CD4-positive, alpha-beta T cell treated with Interleukin-10 for 1 hour (primary cell): ENCODE measurements around the gene PHLDA2.
A peak's percentile ranks its signal among the peaks of the same experiment; 100 is the strongest.

ENCODE experiments used
- DNase-seq: peaks from one replicate; pipeline ENCODE4 v3.0.0-alpha.2; 2020

Gene PHLDA2

GRCh38 chr11:2928605-2929530 is at the start of gene PHLDA2:
Gene PHLDA2 (minus strand): TSS chr11:2929420. CDS start chr11:2929364, 56 bp downstream.
- DNase-seq: peak; percentile 64

- no peak for DNase-seq
These were observed 47.9 kb upstream of the PHLDA2 start for GRCh38 chr11:2977113-2977512.

GRCh38 chr11:2976294-2977063 is 47.3 kb upstream of the PHLDA2 start:
- no peak for DNase-seq

DNA sequence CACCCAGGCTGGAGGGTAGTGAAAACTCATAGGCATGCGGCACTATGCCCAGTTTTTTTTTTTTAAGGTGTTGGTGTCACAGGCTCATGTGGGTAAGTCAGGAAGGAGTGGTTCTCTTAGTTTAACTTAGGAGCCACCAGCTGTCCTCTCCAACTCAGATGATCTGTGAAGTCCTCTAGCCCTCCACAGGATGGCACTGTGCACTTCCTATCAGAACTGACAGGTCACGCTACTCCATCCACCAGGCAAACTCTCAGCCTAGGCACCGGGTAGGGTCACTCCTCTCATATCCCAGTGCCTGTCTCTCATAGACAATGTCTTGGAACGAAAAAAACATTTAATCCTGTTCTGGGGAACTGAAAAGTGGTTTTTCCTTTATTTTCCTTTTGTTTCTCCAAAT is 46.4 kb upstream of the PHLDA2 start:
- DNase-seq: peak; percentile 63

DNA sequence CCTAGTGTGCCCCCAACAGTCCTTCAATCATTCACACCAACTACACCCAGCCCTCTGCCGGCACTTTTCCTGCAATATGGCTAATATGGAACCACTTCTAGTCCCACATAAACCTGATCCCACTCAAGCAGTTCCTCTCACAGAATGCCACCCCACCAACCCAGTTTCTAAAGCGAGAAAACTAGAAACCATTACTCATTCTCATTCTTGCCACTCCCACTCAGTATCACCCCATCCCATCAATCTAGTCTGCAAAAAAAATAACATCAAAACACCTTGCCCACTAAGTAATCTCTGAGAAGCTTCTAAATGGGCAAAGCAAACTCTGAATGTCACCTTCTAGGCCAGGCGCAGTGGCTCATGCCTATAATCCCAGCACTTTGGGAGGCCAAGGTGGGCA is 45.1 kb upstream of the PHLDA2 start:
- DNase-seq: no peak

DNA sequence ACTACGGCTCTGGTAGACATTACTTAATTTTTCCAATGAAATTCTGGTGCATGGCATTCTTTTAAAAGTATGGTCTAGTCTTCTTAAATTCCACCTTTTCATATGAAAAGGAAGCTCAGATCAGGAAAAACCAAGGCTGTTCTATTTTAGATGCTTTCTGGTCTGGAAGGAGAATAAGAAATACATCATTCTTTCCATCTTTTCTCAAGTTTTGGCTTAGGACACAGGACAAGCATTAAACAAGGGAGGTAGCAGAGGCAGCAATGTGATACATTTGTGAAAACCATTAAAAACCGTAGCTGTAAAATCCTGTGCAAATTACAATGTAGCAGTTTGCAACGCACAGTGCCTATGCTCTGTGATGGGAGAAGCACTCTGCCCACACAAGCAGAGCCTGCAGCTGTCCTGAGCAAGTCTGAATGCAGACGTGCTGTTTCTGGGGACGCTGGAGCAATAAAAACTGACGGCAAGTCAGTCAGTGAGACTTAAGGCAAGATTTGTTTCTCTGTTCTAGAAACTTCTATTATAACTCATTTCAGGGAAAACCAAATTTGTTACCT is 39.2 kb upstream of the PHLDA2 start:
- DNase-seq: no peak

- no peak for DNase-seq
These were observed 35.6 kb upstream of the PHLDA2 start for GRCh38 chr11:2964782-2965181.

GRCh38 chr11:2963761-2964160 is 34.5 kb upstream of the PHLDA2 start:
- DNase-seq: no peak

DNA sequence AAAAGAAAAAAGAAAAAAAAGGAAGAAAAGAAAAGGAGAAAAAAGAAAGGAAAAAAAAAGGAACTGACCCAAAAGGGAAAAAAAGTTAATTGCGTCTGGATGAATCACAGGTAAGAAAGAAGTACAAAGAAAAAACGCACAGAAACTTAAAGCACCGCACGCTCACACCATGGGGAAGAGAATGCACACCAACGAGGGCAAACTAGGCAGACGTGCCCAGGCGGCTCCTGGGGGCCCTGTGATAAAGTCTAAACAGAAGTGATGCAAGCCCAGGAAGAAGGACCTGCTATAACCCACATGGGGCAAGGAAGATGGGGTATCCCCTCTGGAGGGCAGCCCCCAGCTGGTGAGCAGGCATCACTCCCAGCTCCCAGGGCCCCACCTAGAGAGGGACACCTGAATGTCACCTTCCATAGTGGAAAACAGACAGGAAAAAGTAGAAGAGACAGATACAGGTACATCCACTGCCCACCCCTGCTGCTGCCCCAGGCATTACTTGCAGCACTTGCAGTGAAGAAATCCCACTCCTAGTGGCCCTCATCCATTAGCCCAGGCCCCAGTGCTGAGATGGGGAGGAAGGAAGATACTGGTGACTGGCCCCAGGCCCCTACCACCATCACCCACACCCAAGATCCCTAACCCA is 34.0 kb upstream of the PHLDA2 start:
- DNase-seq: no peak

GRCh38 chr11:2961080-2961479 is 31.9 kb upstream of the PHLDA2 start:
- DNase-seq: no peak

DNA sequence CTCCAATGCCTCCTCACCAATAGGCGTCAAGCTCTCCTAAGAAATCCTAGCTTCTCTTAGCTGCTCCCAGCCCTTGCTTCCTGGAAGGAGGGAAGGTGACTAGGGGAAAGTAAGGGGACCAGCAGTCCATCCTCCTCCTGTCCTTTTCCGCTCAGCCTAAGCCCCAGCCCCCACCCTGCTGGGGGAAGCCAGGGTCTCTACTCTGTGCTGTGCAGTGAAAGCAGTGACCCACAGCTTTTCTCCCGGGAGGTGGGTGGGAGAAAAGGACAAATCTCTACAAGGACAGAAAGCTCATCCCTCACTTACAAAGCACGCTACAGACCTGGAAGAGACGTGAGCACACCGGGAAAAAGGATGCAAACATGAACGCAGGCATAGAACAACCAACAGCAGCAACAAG is 30.9 kb upstream of the PHLDA2 start:
- DNase-seq: no peak

DNA sequence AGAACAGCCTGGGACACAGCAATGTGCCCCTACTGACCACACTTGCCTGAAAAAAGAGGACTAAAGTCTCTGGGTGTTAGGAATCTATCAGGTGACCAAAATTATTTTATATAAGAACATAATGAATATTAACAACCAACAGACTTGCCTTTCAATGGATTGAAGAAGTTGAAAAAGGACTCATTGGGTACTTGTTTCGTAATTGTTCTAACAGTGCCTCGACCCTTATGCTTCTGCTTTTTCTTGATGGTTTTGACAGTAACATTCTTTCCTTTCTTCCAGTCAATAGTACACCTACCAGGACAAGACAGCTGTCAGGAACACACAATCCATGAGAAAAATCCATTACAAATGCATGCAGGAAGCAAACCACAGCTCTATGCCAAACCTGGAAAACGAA is 29.0 kb upstream of the PHLDA2 start:
- no peak for DNase-seq

GRCh38 chr11:2955906-2956476 is 26.8 kb upstream of the PHLDA2 start:
- DNase-seq: no peak

GRCh38 chr11:2954263-2954662 is 25.0 kb upstream of the PHLDA2 start:
- DNase-seq: no peak

DNA sequence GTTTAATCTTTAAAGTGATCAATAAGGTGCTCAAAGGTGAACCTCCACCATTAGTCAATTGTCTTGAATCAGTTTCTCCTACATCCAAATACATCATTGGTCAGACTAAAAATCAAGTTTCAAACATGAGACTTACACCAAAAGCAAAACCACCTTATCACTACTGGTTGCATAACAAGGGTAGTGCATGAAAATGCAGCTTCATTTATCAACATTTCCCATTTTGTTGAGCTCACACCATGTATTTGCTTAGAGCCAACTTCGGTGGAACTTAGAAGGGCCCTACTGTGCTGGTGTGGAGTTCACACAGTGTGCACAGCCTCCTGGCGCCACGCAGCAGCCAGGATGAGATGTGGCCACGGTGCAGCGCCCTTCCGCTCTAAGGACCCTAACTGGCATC is 23.1 kb upstream of the PHLDA2 start:
- DNase-seq: no peak

GRCh38 chr11:2951231-2952110 is 22.3 kb upstream of the PHLDA2 start:
- no peak for DNase-seq

- DNase-seq: no peak
These were observed 21.6 kb upstream of the PHLDA2 start for GRCh38 chr11:2950825-2951224.

- DNase-seq: no peak
These were observed 20.7 kb upstream of the PHLDA2 start for GRCh38 chr11:2949920-2950319.

GRCh38 chr11:2947744-2948143 is 18.5 kb upstream of the PHLDA2 start:
- DNase-seq: no peak

DNA sequence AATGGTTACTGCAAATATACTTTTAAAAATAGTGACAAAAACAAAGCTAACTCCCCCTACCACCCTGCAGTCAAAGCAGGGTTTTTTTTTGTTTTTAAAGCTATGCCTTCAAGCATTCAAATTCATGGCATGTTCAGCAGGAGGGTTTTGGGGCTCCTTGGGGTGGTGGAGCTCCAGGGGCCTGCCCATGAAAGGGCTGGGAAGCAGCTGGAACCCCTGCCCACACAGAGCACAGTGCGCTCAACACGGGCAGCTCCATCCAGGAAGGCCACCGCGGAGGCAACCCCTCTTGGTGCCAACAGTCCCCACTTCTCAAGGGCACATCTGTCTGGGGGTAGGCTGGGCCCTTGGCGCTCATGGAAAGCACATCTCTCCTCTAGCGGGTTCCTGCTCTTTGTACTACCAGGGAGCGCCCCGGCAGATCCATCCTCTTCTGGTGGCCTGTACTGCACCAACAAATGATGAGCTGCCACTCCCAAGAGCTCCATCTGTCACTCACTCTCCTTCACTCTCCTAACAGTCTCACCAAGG is 16.6 kb upstream of the PHLDA2 start:
- DNase-seq: no peak

DNA sequence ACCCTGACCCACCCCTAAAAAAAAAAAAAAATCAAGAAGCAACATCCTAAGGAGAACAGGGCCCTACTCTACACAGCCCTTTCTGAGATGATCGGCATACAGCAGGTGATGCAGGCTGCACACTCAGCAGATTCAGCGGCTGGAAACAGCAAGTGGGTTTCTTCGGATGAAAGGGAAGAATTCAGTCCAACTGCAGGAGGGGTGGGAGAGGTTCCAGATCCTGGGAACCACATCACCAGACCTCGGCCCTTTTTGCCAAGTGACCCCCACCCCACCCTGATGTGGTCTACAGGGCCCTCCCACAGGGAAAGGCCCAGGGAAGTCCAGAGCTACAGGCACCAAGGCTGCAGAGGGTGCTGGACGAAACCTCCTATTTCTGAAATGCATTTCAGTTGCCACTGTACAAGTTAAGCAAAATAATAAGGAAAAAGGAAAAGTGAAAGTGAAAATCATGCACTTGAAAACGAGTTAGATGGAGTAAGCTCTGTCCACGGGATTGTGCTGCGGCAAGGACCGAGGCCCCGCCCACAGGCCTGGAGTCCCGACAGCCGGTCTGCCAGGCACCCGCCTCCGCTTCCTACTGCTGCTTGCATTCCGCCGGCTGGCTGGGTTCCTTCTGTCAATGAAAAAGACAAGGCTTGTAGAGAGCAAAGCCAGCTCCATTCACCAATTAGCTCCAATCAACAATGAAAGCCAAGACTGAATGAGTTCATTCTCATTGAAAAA is 16.0 kb upstream of the PHLDA2 start:
- peak; percentile 45 for DNase-seq
